NCI-H187 treated with DMSO at 0.1 percent for 48 hours (cell line): Measurements from ENCODE around the gene NLRX1.
"Not testable (repeated sequence)": the region's sequence is repeated elsewhere in the genome, so short reads cannot be mapped to it uniquely, and the experiment has no call there.

Experiments
- DNase-seq: peaks from one replicate; lab custom pipeline; 2025; lab: John Stamatoyannopoulos, UW

Gene NLRX1

GRCh38 chr11:119184399-119184798, 15.9 kb downstream of the NLRX1 start:
- not testable (repeated sequence) for DNase-seq

GRCh38 chr11:119185981-119186634, 17.6 kb downstream of the NLRX1 start:
- DNase-seq = no peak

DNA sequence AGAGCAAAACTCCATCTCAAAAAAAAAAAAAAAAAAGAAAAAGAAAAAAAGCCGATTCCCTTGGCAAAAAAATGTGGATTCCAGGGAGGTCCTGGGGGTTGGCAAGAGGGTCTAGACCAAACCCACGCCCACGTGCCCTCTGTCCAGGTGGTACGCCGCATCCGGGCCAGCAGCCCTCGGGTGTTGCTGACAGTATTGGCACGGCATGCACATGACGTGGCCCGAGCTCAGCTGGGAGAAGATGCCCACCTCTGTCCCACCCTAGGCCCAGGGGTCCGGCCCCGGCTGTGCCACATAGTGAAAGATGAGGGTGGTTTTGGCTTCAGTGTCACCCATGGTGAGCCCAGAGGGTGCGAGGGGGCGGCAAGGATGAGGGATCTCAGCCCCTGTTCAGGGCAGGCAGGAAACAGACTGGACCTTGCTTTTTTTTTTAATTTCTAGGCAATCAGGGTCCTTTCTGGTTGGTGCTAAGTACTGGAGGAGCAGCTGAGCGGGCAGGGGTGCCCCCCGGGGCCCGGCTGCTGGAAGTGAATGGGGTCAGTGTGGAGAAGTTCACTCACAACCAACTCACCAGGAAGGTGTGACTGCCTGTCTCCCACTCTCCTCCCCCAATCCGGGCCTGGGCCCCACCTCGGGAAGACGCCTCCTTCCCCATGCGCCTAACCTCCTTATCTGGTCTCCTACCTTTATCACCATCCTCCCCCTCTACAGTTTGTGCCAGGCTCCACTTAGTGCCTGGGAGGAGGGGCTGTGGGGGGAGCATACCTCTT, 18.8 kb downstream of the NLRX1 start:
- no peak for DNase-seq

- no peak for DNase-seq
Observed at GRCh38 chr11:119188067-119188466, 19.5 kb downstream of the NLRX1 start.

DNA sequence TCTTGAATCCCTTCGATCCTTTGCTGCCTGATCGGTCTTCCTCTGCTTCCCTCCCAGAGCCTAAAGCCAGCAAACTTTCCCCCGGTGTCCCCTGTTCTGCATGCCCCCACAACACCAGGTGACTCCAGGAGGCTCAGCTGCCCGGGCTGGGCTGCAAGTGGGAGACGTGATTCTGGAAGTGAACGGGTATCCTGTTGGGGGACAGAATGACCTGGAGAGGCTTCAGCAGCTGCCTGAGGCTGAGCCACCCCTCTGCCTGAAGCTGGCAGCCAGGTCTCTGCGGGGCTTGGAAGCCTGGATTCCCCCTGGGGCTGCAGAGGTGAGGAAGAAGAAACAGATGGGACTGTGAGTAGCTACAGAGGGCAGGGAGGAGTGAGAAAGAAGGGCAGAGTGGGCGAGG, 20.4 kb downstream of the NLRX1 start:
- no peak for DNase-seq

DNA sequence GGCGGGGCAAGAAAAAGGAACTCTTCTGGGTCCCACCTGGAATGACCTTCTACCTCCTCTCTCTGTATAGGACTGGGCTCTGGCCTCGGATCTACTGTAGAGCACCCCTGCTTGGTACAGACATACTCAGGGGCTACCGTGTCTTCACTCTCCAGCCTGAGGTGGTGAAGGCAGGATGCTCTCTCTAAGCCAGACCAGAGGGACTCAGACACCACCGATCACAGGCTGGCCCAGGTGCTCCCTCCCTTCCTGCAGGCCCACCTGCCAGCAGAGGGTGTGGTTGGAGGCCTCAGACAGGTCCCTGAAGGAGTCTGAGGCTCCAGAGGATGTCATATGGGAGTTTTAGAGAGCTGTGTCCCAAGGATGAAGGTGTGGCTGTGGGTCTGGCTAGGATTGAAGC, 20.9 kb downstream of the NLRX1 start:
- DNase-seq = no peak

DNA sequence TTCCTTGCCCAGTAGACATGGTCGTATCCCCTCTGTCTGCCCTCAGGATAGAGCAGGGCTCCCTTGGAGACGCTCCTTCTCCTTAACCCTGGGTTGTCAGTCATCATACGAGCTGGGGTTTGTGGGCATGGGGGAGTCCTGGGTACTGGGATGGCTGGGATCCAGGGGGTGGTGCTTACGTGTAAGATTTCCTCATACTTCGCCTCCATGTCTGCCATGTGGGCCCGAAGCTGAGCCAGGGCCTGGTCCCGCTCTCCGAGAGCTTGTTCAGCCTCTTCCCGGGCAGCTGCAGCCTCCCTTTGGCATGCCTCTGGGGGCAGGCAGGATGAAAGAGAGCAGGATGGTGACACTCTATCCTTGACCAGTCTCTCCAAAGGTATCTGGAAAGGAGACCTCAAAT, 22.0 kb downstream of the NLRX1 start:
- DNase-seq = no peak

- not testable (repeated sequence) for DNase-seq
Observed at GRCh38 chr11:119191265-119191664, 22.7 kb downstream of the NLRX1 start.

GRCh38 chr11:119192111-119192510, 23.6 kb downstream of the NLRX1 start:
- DNase-seq = no peak

- DNase-seq = no peak
Observed at GRCh38 chr11:119193001-119193400, 24.5 kb downstream of the NLRX1 start.

DNA sequence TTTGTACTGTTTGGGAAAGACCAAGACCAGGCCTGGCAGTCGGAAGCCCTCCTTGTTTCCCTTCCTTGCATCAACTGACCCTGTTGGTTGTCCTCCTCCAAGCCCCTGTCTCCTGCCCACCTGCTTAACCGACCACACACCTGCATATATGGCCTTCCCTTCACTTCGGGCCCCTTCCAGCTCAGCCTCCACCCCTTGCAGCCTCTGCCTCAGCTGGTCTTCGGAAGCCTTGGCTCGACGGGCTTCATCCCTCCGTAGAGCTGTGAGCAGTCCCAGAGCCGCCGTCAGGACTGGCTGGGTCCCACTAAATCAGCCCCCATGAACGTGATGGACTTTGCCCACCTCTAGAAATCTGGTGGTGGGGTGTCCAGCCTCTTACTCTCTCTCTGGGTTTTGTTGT, 25.1 kb downstream of the NLRX1 start:
- no peak for DNase-seq

DNA sequence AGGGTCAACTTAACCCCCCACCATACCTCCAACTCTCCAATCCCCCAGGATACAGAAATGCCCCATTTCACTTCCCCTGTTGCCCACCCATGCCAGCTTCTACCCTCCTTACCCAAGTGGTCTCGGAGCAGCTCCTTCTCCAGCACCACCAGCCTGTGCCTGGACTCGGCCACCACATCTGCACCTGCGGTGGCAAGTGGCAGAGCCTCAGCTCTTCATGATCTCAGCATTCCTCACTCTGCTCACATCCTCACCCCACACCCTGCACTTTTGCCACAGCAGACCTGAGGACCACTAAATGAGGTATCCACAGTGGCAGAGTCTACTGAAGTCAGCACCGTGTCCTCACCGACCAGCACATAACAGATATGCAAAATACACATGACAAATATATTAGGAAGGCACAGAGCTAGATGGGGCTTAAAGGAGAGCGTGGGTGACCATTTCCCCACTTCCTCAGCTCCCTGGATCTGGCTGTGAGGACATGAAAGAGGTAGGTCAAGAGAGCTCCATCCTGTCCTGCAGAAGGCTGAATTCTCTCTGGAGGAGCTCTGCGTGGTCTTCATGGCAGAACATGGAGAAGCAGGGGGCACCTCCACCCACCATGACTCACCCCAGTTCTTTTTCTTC, 26.4 kb downstream of the NLRX1 start:
- DNase-seq = no peak

DNA sequence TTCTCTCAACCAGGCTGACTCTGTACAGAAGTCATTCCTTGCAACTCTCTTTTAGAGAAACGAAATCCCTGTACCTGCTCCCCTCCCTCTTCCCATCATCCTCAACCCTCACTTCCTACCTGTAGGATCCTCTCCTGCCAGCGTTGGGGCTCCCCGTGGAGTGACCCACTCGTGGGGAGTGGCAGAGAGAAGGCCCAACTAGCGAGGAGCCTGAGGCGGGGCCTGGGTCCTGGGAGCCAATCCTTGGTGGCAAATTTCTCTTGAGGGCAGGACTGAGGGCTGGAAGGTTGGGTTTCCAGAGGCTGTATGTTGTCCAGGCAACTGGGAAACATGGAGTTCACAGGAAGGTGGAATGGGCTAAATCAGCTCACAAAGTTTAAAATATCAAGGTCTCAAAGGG, 27.2 kb downstream of the NLRX1 start:
- no peak for DNase-seq

GRCh38 chr11:119196833-119197483, 28.4 kb downstream of the NLRX1 start:
- peak; percentile 78 for DNase-seq

DNA sequence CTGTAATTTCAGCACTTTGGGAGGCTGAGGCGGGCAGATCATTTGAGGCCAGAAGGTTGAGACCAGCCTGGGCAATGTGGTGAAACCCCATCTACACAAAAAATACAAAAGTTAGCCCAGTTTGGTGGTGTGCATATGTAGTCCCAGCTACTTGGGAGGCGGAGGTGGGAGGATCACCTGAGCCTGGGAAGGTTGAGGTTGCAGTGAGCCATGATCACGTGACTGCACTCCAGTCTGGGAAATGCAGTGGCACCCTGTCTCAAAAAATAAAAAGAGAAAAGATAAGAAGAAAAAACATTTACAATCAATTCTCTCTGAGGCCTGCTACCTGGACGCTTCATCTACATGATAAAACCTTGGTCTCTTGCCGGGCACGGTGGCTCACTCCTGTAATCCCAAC, 30.4 kb downstream of the NLRX1 start:
- DNase-seq = no peak

- DNase-seq = not testable (repeated sequence)
Observed at GRCh38 chr11:119201236-119201635, 32.7 kb downstream of the NLRX1 start.

DNA sequence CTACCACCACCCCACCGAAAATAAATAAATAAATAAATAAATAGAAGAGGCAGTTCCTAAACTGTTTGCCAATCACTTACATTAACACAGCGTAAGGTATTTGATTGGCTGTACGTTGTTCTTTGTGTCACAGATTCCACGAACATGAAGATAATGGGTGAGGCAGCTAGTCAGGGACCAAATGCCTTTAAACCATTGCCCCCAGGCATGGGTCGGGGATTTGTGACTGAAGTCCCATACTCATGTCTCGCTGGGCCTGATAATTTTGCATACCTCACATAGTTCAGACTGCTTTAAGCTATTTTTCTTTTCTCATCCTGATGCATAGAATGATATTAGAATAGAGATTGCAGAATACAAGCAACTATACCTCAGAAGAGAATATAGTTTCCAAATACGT, 34.0 kb downstream of the NLRX1 start:
- DNase-seq = no peak

DNA sequence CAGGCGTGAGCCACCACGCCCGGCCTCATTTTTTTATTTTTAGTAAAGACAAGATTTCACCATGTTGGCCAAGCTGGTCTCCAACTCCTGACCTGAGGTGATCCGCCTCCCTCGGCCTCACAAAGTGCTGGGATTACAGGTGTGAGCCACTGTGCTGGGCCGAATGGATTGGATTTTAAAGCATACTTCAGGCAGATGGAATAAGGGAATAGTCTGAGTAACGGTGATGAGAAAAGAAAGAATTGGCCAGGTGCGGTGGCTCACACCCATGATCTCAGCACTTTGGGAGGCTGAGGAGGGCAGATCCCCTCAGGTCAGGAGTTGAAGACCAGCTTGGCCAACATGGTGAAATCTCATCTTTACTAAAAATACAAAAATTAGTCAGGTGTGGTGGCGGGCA, 35.5 kb downstream of the NLRX1 start:
- DNase-seq = no peak

- DNase-seq = no peak
Observed at GRCh38 chr11:119205080-119205479, 36.6 kb downstream of the NLRX1 start.

DNA sequence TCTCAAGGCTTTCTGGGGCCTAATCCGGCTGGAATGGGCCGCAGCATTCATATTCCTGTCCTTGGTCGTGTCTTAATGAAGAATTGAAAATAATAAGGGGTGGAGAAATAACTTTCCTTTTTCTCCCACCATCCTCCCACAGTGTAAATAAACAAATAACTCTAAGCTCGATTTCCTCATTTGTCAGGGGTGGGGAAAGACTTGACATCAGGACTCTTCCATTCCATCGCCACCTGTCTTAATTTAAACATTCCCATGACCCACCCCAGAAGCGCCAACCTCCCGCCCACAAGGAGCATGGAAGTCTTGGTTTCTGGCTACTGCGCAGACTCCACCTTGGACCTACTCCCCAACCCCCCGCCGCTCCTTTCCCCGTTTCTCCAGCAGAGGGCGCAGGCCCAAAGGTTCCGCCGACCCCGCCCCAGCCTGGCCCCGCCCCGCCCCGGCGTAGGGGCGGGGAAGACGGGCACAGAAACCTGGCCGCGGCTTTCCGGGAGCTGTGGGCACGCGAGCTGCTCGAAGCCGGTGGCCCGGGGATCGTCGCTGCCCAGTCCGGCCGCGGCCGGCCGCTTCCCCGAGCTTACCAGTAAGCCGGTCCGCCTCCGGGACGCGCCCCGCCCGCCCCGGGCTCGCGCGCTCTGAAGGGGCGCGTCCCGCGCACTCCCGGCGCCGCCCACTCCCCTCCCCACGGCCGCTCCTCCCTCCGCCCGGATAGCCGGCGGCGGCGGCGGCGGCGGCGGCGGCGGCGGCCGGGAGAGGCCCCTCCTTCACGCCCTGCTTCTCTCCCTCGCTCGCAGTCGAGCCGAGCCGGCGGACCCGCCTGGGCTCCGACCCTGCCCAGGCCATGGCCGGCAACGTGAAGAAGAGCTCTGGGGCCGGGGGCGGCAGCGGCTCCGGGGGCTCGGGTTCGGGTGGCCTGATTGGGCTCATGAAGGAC, 37.3 kb downstream of the NLRX1 start, which contains the start of gene CBL:
CBL (plus strand) TSS at position 766 of the 937 bp plus-strand sequence; CDS start at position 845, 79 bp downstream.
- peak; percentile 27 for DNase-seq
